B cell (primary cell): ENCODE data around the gene EFR3B. TPM values are rescaled to one million over a fixed set of nuclear protein-coding genes. Genes with fewer than 3 reads are reported as not detected.

ENCODE experiments used
- ATAC-seq: fragments of 200-7000 bp; cut with Tn5 transposase; one replicate; pipeline ENCODE4 v1.10.0; 2021; ENCODE audit warnings: low read depth, mild to moderate bottlenecking, moderate number of reproducible peaks, moderate library complexity
- CTCF ChIA-PET: fragments of 350-600 bp; sonication (Branson Sonifier 250); formaldehyde crosslinking; loops from one replicate; lab custom pipeline; 2021; ENCODE audit warnings: antibody characterized with exemption, inconsistent platforms; lab: Charles Lee
- POLR2A ChIA-PET: fragments of 350-600 bp; sonication (Branson Sonifier 250); formaldehyde crosslinking; loops from one replicate; lab custom pipeline; 2021; ENCODE audit warnings: antibody characterized with exemption; lab: Charles Lee
- DNase-seq: peaks from one replicate; pipeline ENCODE4 v3.0.0; 2013
- H2AFZ ChIP-seq: 2 replicates; pipeline ENCODE4 v1.6.1; 2012; ENCODE audit warnings: mild to moderate bottlenecking, low read depth, low read length; ENCODE audit not compliant: insufficient read depth, poor library complexity, severe bottlenecking
- H3K27ac ChIP-seq, 2 donors: 1 replicate in 1 of 2; 2 replicates in 1 of 2; pipeline ENCODE4 v1.5.1; 2012 to 2013; ENCODE audit warnings: low read length in 2 of 2, mild to moderate bottlenecking in 2 of 2, moderate library complexity in 1 of 2
- H3K27me3 ChIP-seq, 4 experiments: fragments of 200-600 bp in 1 of 4; sonication (generic) in 1 of 4; replicated peaks in 1 of 4; 1 replicate in 2 of 4; 2 replicates in 2 of 4; pipeline versions ENCODE4 v1.6.1 to v1.7.0; 2013 to 2016; ENCODE audit warnings: low read length in 3 of 4, mild to moderate bottlenecking in 2 of 4, mixed read lengths in 1 of 4, moderate library complexity in 1 of 4; ENCODE audit not compliant: insufficient read depth in 4 of 4, control insufficient read depth in 3 of 4; ENCODE audit errors: control extremely low read depth in 1 of 4
- H3K36me3 ChIP-seq, 2 experiments: replicated peaks in 1 of 2; 1 replicate in 1 of 2; 2 replicates in 1 of 2; pipeline versions ENCODE4 v1.6.1 to v1.7.1; 2013; ENCODE audit warnings: low read length in 1 of 2; ENCODE audit not compliant: insufficient read depth in 2 of 2, control insufficient read depth in 1 of 2; ENCODE audit errors: control extremely low read depth in 1 of 2, extremely low read depth in 1 of 2
- H3K4me1 ChIP-seq, 2 donors: fragments of 200-600 bp in 1 of 2; sonication (generic) in 1 of 2; 1 replicate in 1 of 2; 2 replicates in 1 of 2; pipeline versions ENCODE4 v1.5.1 to v1.6.1; 2013 to 2017; ENCODE audit warnings: low read length in 2 of 2; ENCODE audit not compliant: control insufficient read depth in 2 of 2, insufficient read depth in 2 of 2
- H3K4me2 ChIP-seq: replicated peaks from 2 replicates; pipeline ENCODE3; 2012; ENCODE audit warnings: mild to moderate bottlenecking, low read depth, low read length; ENCODE audit not compliant: poor library complexity, severe bottlenecking
- H3K4me3 ChIP-seq, 5 experiments: fragments of 200-600 bp in 1 of 5; sonication (generic) in 1 of 5; 1 replicate in 3 of 5; 2 replicates in 2 of 5; pipeline versions ENCODE4 v1.5.1 to v1.7.0; 2011 to 2016; ENCODE audit warnings: low read length in 4 of 5, mild to moderate bottlenecking in 4 of 5, low read depth in 2 of 5, control low read depth in 1 of 5, moderate library complexity in 1 of 5; ENCODE audit not compliant: insufficient read depth in 1 of 5; ENCODE audit errors: control extremely low read depth in 1 of 5, extremely low read depth in 1 of 5
- H3K79me2 ChIP-seq: fragments of 200-600 bp; sonication (generic); one replicate; pipeline ENCODE4 v1.6.0; 2016; ENCODE audit warnings: low read length; ENCODE audit not compliant: control insufficient read depth, insufficient read depth
- H3K9ac ChIP-seq: fragments of 200-600 bp; sonication (generic); 2 replicates; pipeline ENCODE4 v1.6.1; 2017; ENCODE audit warnings: mild to moderate bottlenecking, low read length, moderate library complexity
- H3K9me3 ChIP-seq, 3 donors: one replicate each; pipeline versions ENCODE4 v1.6.1 to v1.7.1; 2013; ENCODE audit warnings: low read length in 2 of 3; ENCODE audit not compliant: control insufficient read depth in 2 of 3, insufficient read depth in 1 of 3; ENCODE audit errors: control extremely low read depth in 1 of 3
- H4K20me1 ChIP-seq: 2 replicates; pipeline ENCODE4 v1.6.0; 2012; ENCODE audit warnings: mild to moderate bottlenecking, low read length; ENCODE audit not compliant: insufficient read depth, control insufficient read depth, poor library complexity, severe bottlenecking
- H3K27ac Mint-ChIP-seq: one replicate; pipeline ENCODE4 v1.8.0; 2021; ENCODE audit warnings: mixed read lengths
- H3K27me3 Mint-ChIP-seq: one replicate; pipeline ENCODE4 v1.8.0; 2021; ENCODE audit warnings: mixed read lengths
- H3K4me1 Mint-ChIP-seq: one replicate; pipeline ENCODE4 v1.8.0; 2021; ENCODE audit warnings: mixed read lengths
- H3K4me3 Mint-ChIP-seq: one replicate; pipeline ENCODE4 v1.8.0; 2021; ENCODE audit warnings: mixed read lengths
- H3K9me3 Mint-ChIP-seq: one replicate; pipeline ENCODE4 v1.8.0; 2022; ENCODE audit warnings: mixed read lengths; ENCODE audit not compliant: insufficient read depth
- CTCF ChIP-seq: fragments of 200-600 bp; IDR thresholded peaks from one replicate; pipeline ENCODE4 v1.8.0; 2022; ENCODE audit warnings: antibody characterized with exemption, mild to moderate bottlenecking
- EZH2 ChIP-seq: IDR thresholded peaks from 2 replicates; pipeline ENCODE4 v1.6.1; 2012; ENCODE audit warnings: borderline replicate concordance, low read depth, mild to moderate bottlenecking, moderate library complexity, low read length; ENCODE audit not compliant: insufficient read depth, poor library complexity, severe bottlenecking
- whole genome bisulfite sequencing: methylation state at CpG from one replicate; pipeline ENCODE4 v1.1.5; 2013; ENCODE audit warnings: missing lambda C conversion rate; ENCODE audit not compliant: insufficient coverage; 5-methylcytosine and 5-hydroxymethylcytosine counted together
- intact Hi-C: fragments of 100-400 bp; cut with micrococcal nuclease; formaldehyde crosslinking; loops from one replicate; pipeline ENCODE4 v1.10.0; 2022
- polyA plus RNA-seq: library from polyadenylated mRNA; depleted of rRNA; stranded (reverse); fragments of >200 nt; gene quantifications from 2 replicates; pipeline ENCODE4 v1.2.3, GENCODE V29; 2012
- total RNA-seq, 2 donors: library from RNA; stranded (reverse); fragments of 120-200 nt in 1 of 2; gene quantifications; 1 replicate in 1 of 2; 2 replicates in 1 of 2; pipeline versions ENCODE4 v1.2.3 to v1.2.4, GENCODE V29; 2013 to 2022

Gene EFR3B
- total and polyA plus RNA-seq, 2 donors (not counting 1 experiment from before 2014, with no cell fraction given) = 0.15 TPM; not detected in 1

GRCh38 chr2:25082002-25082622 lies 40.2 kb downstream of the EFR3B start:
- no peak overlapping the region for H3K27ac Mint-ChIP-seq
- no peak overlapping the region for H3K27ac ChIP-seq
- intact Hi-C loops = no loop called here
- DNase-seq (no peak), ATAC-seq (no peak)
- H3K27me3 ChIP-seq = peaks cover 0 to 4% (median 3%) of the 10 kb centered on the region in 4 experiments
- H4K20me1 ChIP-seq = no peaks in the 10 kb centered on the region
- CTCF ChIA-PET = no interaction called here
- no peak for TF ChIP-seq EZH2
- TF ChIP-seq CTCF = no peak
- no peaks in the 10 kb centered on the region for H3K9me3 ChIP-seq
- H2AFZ ChIP-seq = no peak overlapping the region
- H3K27me3 Mint-ChIP-seq = peaks cover 12% of the 10 kb centered on the region
- no peak overlapping the region for H3K4me2 ChIP-seq
- no peaks in the 10 kb centered on the region for H3K36me3 ChIP-seq
- H3K9me3 Mint-ChIP-seq = no peaks in the 10 kb centered on the region
- no peaks in the 10 kb centered on the region for H3K4me1 ChIP-seq
- H3K4me3 ChIP-seq = no peak overlapping the region
- H3K4me3 Mint-ChIP-seq = no peak overlapping the region
- 93% methylated on average over 6 of the region's 6 CpGs for WGBS
- H3K79me2 ChIP-seq = no peaks in the 10 kb centered on the region
- H3K4me1 Mint-ChIP-seq = no peaks in the 10 kb centered on the region
- POLR2A ChIA-PET = no interaction called here
- H3K9ac ChIP-seq = no peak overlapping the region

GRCh38 chr2:25085761-25086560 lies 44.1 kb downstream of the EFR3B start:
- H3K36me3 ChIP-seq = no peaks in the 10 kb centered on the region
- no peak for TF ChIP-seq EZH2
- H3K4me3 Mint-ChIP-seq = no peak overlapping the region
- CTCF ChIA-PET = interaction anchor here (0.6 kb wide), 1 partner anchor 479 kb away, joined by 3 read pairs; no protein-coding TSS in a partner anchor
- H3K9ac ChIP-seq = no peak overlapping the region
- H3K27ac ChIP-seq = no peak overlapping the region
- POLR2A ChIA-PET = no interaction called here
- no peak overlapping the region for H2AFZ ChIP-seq
- H3K79me2 ChIP-seq = no peaks in the 10 kb centered on the region
- DNase-seq (no peak), ATAC-seq (no peak)
- intact Hi-C loops = no loop called here
- no peaks in the 10 kb centered on the region for H3K27me3 ChIP-seq
- no peak overlapping the region for H3K27ac Mint-ChIP-seq
- no peak overlapping the region for H3K4me2 ChIP-seq
- H3K4me1 Mint-ChIP-seq = no peaks in the 10 kb centered on the region
- H3K4me1 ChIP-seq = no peaks in the 10 kb centered on the region
- no peak overlapping the region for H3K4me3 ChIP-seq
- H3K9me3 ChIP-seq = no peaks in the 10 kb centered on the region
- peaks cover 10% of the 10 kb centered on the region for H3K27me3 Mint-ChIP-seq
- H4K20me1 ChIP-seq = no peaks in the 10 kb centered on the region
- 79% methylated on average over 3 of the region's 4 CpGs for WGBS
- no peaks in the 10 kb centered on the region for H3K9me3 Mint-ChIP-seq
